T-helper 2 cell treated with Interferon-gamma antibody and Interleukin-4, amounts not matched to agents 5 μg/mL and 100 μg/mL, for 36 hours (primary cell): ENCODE measurements around the gene P2RY13.

Source experiments
- DNase-seq: peaks from one replicate; pipeline ENCODE4 v3.0.0; 2021; ENCODE audit warnings: low spot score
- H3K27ac Mint-ChIP-seq: one replicate; pipeline ENCODE4 v1.8.0; 2021; ENCODE audit warnings: mild to moderate bottlenecking, mixed read lengths
- H3K27me3 Mint-ChIP-seq: one replicate; pipeline ENCODE4 v1.8.0; 2021; ENCODE audit warnings: low read depth, mixed read lengths
- H3K36me3 Mint-ChIP-seq: one replicate; pipeline ENCODE4 v1.8.0; 2021; ENCODE audit warnings: low read depth, mixed read lengths
- H3K4me1 Mint-ChIP-seq: one replicate; pipeline ENCODE4 v1.8.0; 2021; ENCODE audit warnings: low read depth, mixed read lengths
- H3K4me3 Mint-ChIP-seq: one replicate; pipeline ENCODE4 v1.8.0; 2022; ENCODE audit warnings: mild to moderate bottlenecking, moderate library complexity, mixed read lengths
- H3K9me3 Mint-ChIP-seq: one replicate; pipeline ENCODE4 v1.8.0; 2021; ENCODE audit warnings: mixed read lengths

Gene P2RY13

DNA sequence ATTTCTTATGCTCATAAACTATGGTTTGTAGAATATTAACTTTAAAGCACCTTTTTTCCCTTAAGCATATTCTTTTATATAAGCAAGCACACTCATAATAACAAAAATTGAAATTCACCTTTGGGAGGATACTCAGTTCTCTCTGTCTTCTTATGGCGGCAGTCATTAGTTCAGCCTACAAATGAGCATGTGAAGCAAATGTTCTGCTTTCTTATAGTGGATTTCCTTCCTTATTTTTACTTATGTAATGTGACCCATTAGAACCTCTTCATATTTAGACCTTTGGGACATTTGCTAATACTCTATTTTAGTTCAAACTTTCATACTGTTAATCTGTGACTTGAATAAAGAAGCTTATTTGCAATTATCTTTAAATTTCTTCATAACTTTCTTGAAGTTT is at the start of gene P2RY13:
Gene P2RY13 (minus strand): TSS at position 187 of the 400 bp plus-strand sequence. CDS start 21 bp downstream, at position 166.
- Mint-ChIP-seq H3K27ac (no peak within 1 kb of the TSS), H3K9me3 (no peaks in the 10 kb centered on the region), H3K27me3 (peaks cover 4% of the 10 kb centered on the region), H3K36me3 (no peaks in the 10 kb centered on the region), H3K4me3 (peak within 1 kb of the TSS; percentile 44), H3K4me1 (peaks cover 17% of the 10 kb centered on the region)
- no peak for DNase-seq

- H3K4me3 Mint-ChIP-seq: no peak overlapping the region
- H3K9me3 Mint-ChIP-seq: no peaks in the 10 kb centered on the region
- no peaks in the 10 kb centered on the region for H3K4me1 Mint-ChIP-seq
- H3K36me3 Mint-ChIP-seq: no peaks in the 10 kb centered on the region
- no peak for DNase-seq
- no peak overlapping the region for H3K27ac Mint-ChIP-seq
- H3K27me3 Mint-ChIP-seq: no peaks in the 10 kb centered on the region
Measured at GRCh38 chr3:151377768-151378385, 48.5 kb upstream of the P2RY13 start.

GRCh38 chr3:151372063-151372820 is 42.9 kb upstream of the P2RY13 start:
- Mint-ChIP-seq H3K9me3 (no peaks in the 10 kb centered on the region), H3K27me3 (no peaks in the 10 kb centered on the region), H3K4me1 (no peaks in the 10 kb centered on the region), H3K4me3 (no peak overlapping the region), H3K36me3 (no peaks in the 10 kb centered on the region), H3K27ac (no peak overlapping the region)
- no peak for DNase-seq

GRCh38 chr3:151371526-151371925 is 42.2 kb upstream of the P2RY13 start:
- DNase-seq: no peak

DNA sequence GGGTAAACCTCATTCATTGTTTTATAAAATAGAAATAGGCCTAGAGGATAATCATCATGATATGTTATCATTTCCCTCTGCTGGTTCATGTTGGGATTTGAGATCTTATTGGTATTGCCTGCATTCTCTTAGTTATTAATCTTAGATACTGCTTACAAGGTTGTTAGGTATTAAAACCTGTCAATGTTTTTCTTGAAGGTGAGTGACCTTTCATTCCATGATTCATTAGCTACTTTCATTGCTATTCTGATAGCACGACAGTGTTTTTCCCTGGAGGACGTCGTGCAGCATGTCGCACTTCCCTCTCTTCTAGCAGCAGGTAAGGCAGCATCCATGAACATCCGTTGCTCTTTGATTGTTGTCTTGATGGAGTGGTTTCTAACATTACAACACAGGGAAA is 38.1 kb upstream of the P2RY13 start:
- no peaks in the 10 kb centered on the region for H3K4me1 Mint-ChIP-seq
- H3K27me3 Mint-ChIP-seq: no peaks in the 10 kb centered on the region
- no peak overlapping the region for H3K4me3 Mint-ChIP-seq
- DNase-seq: no peak
- no peaks in the 10 kb centered on the region for H3K36me3 Mint-ChIP-seq
- H3K27ac Mint-ChIP-seq: no peak overlapping the region
- no peaks in the 10 kb centered on the region for H3K9me3 Mint-ChIP-seq

More at GRCh38 chr3:151371526-151371925, 42.2 kb upstream of the P2RY13 start:
- Mint-ChIP-seq H3K27me3 (no peaks in the 10 kb centered on the region), H3K4me1 (no peaks in the 10 kb centered on the region), H3K9me3 (no peaks in the 10 kb centered on the region), H3K4me3 (no peak overlapping the region), H3K27ac (no peak overlapping the region), H3K36me3 (no peaks in the 10 kb centered on the region)

- DNase-seq: no peak
- Mint-ChIP-seq H3K4me1 (no peaks in the 10 kb centered on the region), H3K36me3 (no peaks in the 10 kb centered on the region), H3K27me3 (no peaks in the 10 kb centered on the region), H3K4me3 (no peak overlapping the region), H3K9me3 (no peaks in the 10 kb centered on the region), H3K27ac (no peak overlapping the region)
Measured at GRCh38 chr3:151366993-151367392, 37.6 kb upstream of the P2RY13 start.

- H3K9me3 Mint-ChIP-seq: no peaks in the 10 kb centered on the region
- H3K27me3 Mint-ChIP-seq: no peaks in the 10 kb centered on the region
- H3K4me3 Mint-ChIP-seq: no peak overlapping the region
- no peaks in the 10 kb centered on the region for H3K36me3 Mint-ChIP-seq
- H3K27ac Mint-ChIP-seq: no peak overlapping the region
- H3K4me1 Mint-ChIP-seq: no peaks in the 10 kb centered on the region
- no peak for DNase-seq
Measured at GRCh38 chr3:151362751-151363174, 33.4 kb upstream of the P2RY13 start.

DNA sequence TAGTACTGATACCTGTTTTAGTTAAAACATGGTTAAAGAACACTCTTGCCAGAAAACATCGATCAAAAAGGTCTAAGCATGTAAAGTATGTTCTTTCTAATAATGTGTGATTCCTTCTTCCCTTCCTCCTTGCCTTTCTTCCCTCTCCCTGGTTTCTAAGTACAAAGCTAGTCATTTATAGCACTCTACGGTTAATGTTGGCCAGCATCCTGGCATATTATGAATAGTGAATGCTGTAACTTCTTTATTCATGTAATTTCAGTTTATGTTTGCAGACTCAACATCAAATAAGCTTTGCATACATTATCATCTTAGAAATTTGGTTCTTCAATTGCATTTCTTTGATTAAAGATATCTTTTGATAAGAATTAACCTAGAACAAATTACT is 28.1 kb upstream of the P2RY13 start:
- H3K9me3 Mint-ChIP-seq: no peaks in the 10 kb centered on the region
- H3K27ac Mint-ChIP-seq: no peak overlapping the region
- H3K4me3 Mint-ChIP-seq: no peak overlapping the region
- H3K36me3 Mint-ChIP-seq: no peaks in the 10 kb centered on the region
- DNase-seq: no peak
- H3K4me1 Mint-ChIP-seq: no peaks in the 10 kb centered on the region
- H3K27me3 Mint-ChIP-seq: no peaks in the 10 kb centered on the region

GRCh38 chr3:151356794-151357462 is 27.6 kb upstream of the P2RY13 start:
- Mint-ChIP-seq H3K9me3 (no peaks in the 10 kb centered on the region), H3K4me3 (no peak overlapping the region)
- no peak for DNase-seq

GRCh38 chr3:151351648-151352047 is 22.3 kb upstream of the P2RY13 start:
- Mint-ChIP-seq H3K27ac (no peak overlapping the region), H3K27me3 (peaks cover 7% of the 10 kb centered on the region), H3K4me1 (peaks cover 12% of the 10 kb centered on the region), H3K4me3 (peak overlapping the region; percentile 31), H3K36me3 (no peaks in the 10 kb centered on the region), H3K9me3 (no peaks in the 10 kb centered on the region)
- DNase-seq: no peak

More at GRCh38 chr3:151356794-151357462, 27.6 kb upstream of the P2RY13 start:
- H3K27me3 Mint-ChIP-seq: no peaks in the 10 kb centered on the region
- H3K4me1 Mint-ChIP-seq: no peaks in the 10 kb centered on the region
- H3K27ac Mint-ChIP-seq: no peak overlapping the region
- no peaks in the 10 kb centered on the region for H3K36me3 Mint-ChIP-seq

DNA sequence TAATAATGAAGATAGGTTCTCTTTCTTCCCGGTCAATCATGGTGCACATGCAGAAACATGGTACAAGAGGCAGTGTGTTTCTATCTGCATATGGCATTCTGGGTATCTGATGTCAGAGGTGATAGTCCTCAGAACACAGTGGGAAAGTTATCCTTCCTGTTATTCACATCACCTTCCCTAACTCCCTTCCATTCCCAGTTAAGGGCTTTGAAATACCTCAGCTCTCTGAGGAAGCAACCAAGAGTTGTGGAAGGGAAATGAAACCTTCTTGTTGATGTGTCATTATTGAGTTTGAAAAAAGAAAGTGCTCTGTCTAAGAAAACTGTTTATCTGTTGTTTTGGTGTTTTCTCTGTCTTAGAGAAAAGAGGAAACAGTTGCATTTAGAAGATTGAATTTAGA is 21.9 kb upstream of the P2RY13 start:
- peaks cover 7% of the 10 kb centered on the region for H3K27me3 Mint-ChIP-seq
- H3K4me1 Mint-ChIP-seq: peaks cover 13% of the 10 kb centered on the region
- H3K9me3 Mint-ChIP-seq: no peaks in the 10 kb centered on the region
- peak overlapping the region; percentile 31 for H3K4me3 Mint-ChIP-seq
- H3K27ac Mint-ChIP-seq: no peak overlapping the region
- no peak for DNase-seq
- H3K36me3 Mint-ChIP-seq: no peaks in the 10 kb centered on the region

GRCh38 chr3:151350656-151351055 is 21.3 kb upstream of the P2RY13 start:
- H3K9me3 Mint-ChIP-seq: no peaks in the 10 kb centered on the region
- no peak for DNase-seq
- no peak overlapping the region for H3K4me3 Mint-ChIP-seq
- peaks cover 18% of the 10 kb centered on the region for H3K4me1 Mint-ChIP-seq
- H3K27me3 Mint-ChIP-seq: peaks cover 9% of the 10 kb centered on the region
- H3K36me3 Mint-ChIP-seq: no peaks in the 10 kb centered on the region
- H3K27ac Mint-ChIP-seq: no peak overlapping the region

- no peak overlapping the region for H3K4me3 Mint-ChIP-seq
- no peak overlapping the region for H3K27ac Mint-ChIP-seq
- DNase-seq: no peak
Measured at GRCh38 chr3:151347432-151347831, 18.1 kb upstream of the P2RY13 start.

DNA sequence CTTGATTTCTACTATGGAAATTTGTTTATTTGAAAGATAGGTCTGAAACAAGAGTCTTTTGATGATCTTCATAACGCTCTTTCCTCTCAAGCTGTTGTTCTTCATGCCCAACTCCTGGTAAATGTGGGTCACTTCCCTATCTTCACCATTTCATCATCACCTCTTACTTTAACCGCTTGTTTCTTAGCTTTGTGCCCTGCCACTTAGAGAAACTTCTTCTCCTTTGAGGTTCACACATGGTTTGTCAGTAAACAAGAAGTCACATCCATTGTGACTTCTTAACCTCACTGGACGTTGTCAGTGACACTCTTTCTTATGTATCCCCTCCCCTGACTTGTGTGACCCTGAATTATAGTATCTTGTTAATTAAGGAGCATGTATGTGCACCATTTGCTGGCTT is 16.9 kb upstream of the P2RY13 start:
- Mint-ChIP-seq H3K36me3 (no peaks in the 10 kb centered on the region), H3K9me3 (no peaks in the 10 kb centered on the region), H3K27me3 (peaks cover 24% of the 10 kb centered on the region), H3K27ac (no peak overlapping the region), H3K4me1 (peaks cover 12% of the 10 kb centered on the region), H3K4me3 (no peak overlapping the region)
- DNase-seq: no peak

More at GRCh38 chr3:151347432-151347831, 18.1 kb upstream of the P2RY13 start:
- peaks cover 18% of the 10 kb centered on the region for H3K4me1 Mint-ChIP-seq
- no peaks in the 10 kb centered on the region for H3K9me3 Mint-ChIP-seq
- H3K36me3 Mint-ChIP-seq: no peaks in the 10 kb centered on the region
- peaks cover 24% of the 10 kb centered on the region for H3K27me3 Mint-ChIP-seq
